ENCODE measurements around the gene FRMD5. TPM values are rescaled to one million over a fixed set of nuclear protein-coding genes. Genes with fewer than 3 reads are reported as not detected.

FRMD5 gene
- total RNA-seq, 1 donor from 2014 or later: 1.5 TPM

DNA sequence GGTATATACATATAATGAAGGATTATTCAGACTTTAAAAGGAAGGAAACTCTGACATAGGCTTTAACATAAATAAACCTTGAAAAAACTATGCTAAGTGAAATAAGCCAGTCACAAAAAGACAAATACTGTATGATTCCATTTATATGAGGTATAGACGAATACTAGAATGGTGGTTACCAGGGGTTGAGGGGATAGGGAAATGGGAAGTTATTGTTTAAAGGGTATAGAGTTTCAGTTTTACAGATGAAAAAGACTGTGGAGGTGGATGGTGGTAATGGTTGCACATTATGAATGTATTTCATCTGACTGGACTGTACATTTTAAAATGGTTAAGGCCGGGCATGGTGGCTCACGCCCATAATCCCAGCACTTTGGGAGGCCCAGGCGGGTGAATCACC lies 41.7 kb downstream of the FRMD5 start:
- Mint-ChIP-seq H3K4me3 (ENCODE audit: unreplicated experiment) (no peak overlapping the region), H3K27me3 (ENCODE audit: low read depth) (peaks cover 6% of the 10 kb centered on the region), H3K27ac (ENCODE audit: unreplicated experiment) (no peak overlapping the region), H3K36me3 (ENCODE audit: low read depth) (no peaks in the 10 kb centered on the region), H3K4me1 (ENCODE audit: low read depth) (peaks cover 14% of the 10 kb centered on the region), H3K9me3 (ENCODE audit: low read depth) (peaks cover 6% of the 10 kb centered on the region)
- TF ChIP-seq, protein P1, sequence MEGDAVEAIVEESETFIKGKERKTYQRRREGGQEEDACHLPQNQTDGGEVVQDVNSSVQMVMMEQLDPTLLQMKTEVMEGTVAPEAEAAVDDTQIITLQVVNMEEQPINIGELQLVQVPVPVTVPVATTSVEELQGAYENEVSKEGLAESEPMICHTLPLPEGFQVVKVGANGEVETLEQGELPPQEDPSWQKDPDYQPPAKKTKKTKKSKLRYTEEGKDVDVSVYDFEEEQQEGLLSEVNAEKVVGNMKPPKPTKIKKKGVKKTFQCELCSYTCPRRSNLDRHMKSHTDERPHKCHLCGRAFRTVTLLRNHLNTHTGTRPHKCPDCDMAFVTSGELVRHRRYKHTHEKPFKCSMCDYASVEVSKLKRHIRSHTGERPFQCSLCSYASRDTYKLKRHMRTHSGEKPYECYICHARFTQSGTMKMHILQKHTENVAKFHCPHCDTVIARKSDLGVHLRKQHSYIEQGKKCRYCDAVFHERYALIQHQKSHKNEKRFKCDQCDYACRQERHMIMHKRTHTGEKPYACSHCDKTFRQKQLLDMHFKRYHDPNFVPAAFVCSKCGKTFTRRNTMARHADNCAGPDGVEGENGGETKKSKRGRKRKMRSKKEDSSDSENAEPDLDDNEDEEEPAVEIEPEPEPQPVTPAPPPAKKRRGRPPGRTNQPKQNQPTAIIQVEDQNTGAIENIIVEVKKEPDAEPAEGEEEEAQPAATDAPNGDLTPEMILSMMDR (IDR thresholded peaks at IDR 0.05): no peak
- no peak for DNase-seq (ENCODE audit: low spot score)

DNA sequence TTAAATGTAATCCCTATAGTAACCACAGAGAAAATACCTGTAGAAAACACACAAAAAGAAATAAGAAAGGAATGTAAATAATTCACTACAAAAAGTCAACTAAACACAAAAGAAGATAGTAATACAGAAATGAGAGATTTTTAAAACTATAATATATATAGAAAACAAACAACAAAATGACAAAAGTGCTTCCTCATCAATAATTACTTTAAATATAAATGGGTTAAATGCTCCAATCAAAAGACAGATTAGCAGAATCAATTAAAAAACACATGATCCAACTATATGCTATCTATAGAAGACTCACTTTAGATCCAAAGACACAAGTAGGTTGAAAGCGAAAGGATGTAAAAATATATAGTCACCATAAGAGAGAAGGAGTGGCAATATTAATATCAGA lies 45.8 kb downstream of the FRMD5 start:
- peaks cover 23% of the 10 kb centered on the region for H3K27me3 Mint-ChIP-seq (ENCODE audit: low read depth)
- TF ChIP-seq, protein P1 (IDR thresholded peaks at IDR 0.05): no peak
- H3K27ac Mint-ChIP-seq (ENCODE audit: unreplicated experiment): no peak overlapping the region
- H3K4me3 Mint-ChIP-seq (ENCODE audit: unreplicated experiment): no peak overlapping the region
- peaks cover 2% of the 10 kb centered on the region for H3K36me3 Mint-ChIP-seq (ENCODE audit: low read depth)
- peaks cover 6% of the 10 kb centered on the region for H3K9me3 Mint-ChIP-seq (ENCODE audit: low read depth)
- no peaks in the 10 kb centered on the region for H3K4me1 Mint-ChIP-seq (ENCODE audit: low read depth)
- DNase-seq (ENCODE audit: low spot score): no peak

DNA sequence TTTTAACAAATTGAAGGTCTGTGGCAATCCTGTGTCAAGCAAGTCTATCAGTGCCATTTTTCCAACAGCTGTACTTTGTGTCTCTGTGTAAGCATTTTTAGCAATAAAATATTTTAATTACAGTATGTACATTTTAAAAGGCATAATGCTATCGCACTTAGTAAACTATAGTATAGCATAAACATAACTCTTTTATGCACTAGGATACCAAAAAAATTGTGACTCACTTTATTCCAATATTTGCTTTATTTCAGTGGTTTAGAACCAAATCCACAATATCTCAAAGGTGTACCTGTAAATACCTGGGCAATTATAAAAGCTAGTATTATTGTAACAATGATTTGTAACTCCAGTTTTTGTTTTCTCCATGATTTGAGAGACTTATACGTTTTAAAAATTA lies 46.5 kb downstream of the FRMD5 start:
- Mint-ChIP-seq H3K36me3 (ENCODE audit: low read depth) (peaks cover 2% of the 10 kb centered on the region), H3K27ac (ENCODE audit: unreplicated experiment) (no peak overlapping the region), H3K27me3 (ENCODE audit: low read depth) (peaks cover 23% of the 10 kb centered on the region), H3K4me3 (ENCODE audit: unreplicated experiment) (no peak overlapping the region), H3K9me3 (ENCODE audit: low read depth) (peaks cover 6% of the 10 kb centered on the region), H3K4me1 (ENCODE audit: low read depth) (no peaks in the 10 kb centered on the region)
- TF ChIP-seq, protein P1 (IDR thresholded peaks at IDR 0.05): no peak
- no peak for DNase-seq (ENCODE audit: low spot score)

DNA sequence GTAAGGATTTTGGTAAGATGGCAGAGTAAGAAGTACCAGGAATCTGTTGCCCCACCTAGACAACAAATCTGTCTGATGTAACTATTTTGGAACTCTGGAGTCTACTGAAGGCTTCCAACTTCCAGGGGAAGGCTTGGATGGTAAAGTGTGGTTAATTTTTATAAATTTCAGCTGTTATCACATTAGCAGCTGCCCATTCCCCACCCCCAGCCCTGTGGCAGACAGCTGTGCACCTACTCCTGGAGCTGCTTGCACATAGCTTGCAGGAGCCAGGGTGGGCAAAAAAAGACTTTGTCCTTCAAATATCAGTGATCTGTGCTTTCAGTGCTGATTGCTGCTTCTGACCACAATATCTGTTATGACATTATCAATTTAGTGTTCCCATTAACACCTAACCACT lies 47.4 kb downstream of the FRMD5 start:
- peaks cover 23% of the 10 kb centered on the region for H3K27me3 Mint-ChIP-seq (ENCODE audit: low read depth)
- H3K4me1 Mint-ChIP-seq (ENCODE audit: low read depth): no peaks in the 10 kb centered on the region
- H3K27ac Mint-ChIP-seq (ENCODE audit: unreplicated experiment): no peak overlapping the region
- peaks cover 1% of the 10 kb centered on the region for H3K9me3 Mint-ChIP-seq (ENCODE audit: low read depth)
- no peak overlapping the region for H3K4me3 Mint-ChIP-seq (ENCODE audit: unreplicated experiment)
- TF ChIP-seq, protein P1 (IDR thresholded peaks at IDR 0.05): no peak
- DNase-seq (ENCODE audit: low spot score): no peak
- H3K36me3 Mint-ChIP-seq (ENCODE audit: low read depth): peaks cover 2% of the 10 kb centered on the region

DNA sequence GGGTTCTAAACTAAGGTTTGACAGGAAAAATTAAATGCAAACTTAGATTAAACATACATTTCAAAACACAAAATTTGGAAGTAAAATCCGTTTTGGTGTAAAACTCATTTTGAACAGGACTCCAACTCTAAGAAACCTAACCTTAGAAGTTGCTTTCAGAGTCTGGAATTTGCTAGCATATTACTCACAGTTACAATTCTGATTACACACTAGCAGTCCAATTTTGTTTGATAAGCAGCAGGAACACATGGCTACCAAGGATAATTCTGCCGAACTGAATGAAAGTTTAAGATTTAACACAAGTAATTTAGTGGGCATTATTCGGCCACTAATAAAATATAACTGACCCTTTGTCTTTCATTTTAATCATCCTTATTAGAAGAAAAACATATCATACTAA lies 49.6 kb downstream of the FRMD5 start:
- TF ChIP-seq, protein P1 (IDR thresholded peaks at IDR 0.05): no peak
- Mint-ChIP-seq H3K36me3 (ENCODE audit: low read depth) (peaks cover 2% of the 10 kb centered on the region), H3K4me1 (ENCODE audit: low read depth) (no peaks in the 10 kb centered on the region), H3K27ac (ENCODE audit: unreplicated experiment) (no peak overlapping the region), H3K4me3 (ENCODE audit: unreplicated experiment) (no peak overlapping the region), H3K9me3 (ENCODE audit: low read depth) (no peaks in the 10 kb centered on the region), H3K27me3 (ENCODE audit: low read depth) (peaks cover 25% of the 10 kb centered on the region)
- DNase-seq (ENCODE audit: low spot score): no peak

Measured in chondrocyte (in vitro differentiated cells).